RPMI7951 (cell line): ENCODE results near the gene BCAS4. TPM values are rescaled to one million over a fixed set of nuclear protein-coding genes. Genes with fewer than 3 reads are reported as not detected.
A peak's percentile ranks its signal among the peaks of the same experiment; 100 is the strongest.

Experiments used
- DNase-seq: peaks from one replicate; pipeline ENCODE4 v3.0.0-alpha.2; 2012; ENCODE audit warnings: low read depth
- total RNA-seq: library from RNA; depleted of rRNA; stranded (reverse); fragments of >200 nt; shearing (Covaris generic); gene quantifications from 2 replicates; pipeline ENCODE4 v1.2.3, GENCODE V29; 2014

BCAS4 gene
- total RNA-seq, 1 experiment from 2014 or later = 5.9 TPM

DNA sequence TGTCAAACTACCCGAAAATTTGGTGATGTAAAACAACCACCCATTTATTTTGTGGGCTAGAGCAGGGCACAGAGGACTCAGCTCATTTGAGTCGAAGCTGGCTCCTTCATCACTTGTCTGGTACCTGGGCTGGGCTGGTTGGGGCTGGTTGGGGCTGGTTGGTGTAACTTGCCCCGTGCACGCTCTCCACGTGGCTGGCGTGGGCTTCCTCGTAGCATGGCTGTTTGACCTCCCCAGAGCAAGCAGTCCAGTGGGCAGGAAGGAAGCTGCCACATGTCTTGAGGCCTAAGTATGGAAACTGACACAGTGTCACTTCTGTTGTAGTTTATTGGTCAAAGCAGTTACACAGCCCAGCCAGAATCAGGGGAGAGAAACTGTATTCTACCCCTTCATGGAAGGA lies 27.1 kb downstream of the BCAS4 start:
- DNase-seq = no peak

DNA sequence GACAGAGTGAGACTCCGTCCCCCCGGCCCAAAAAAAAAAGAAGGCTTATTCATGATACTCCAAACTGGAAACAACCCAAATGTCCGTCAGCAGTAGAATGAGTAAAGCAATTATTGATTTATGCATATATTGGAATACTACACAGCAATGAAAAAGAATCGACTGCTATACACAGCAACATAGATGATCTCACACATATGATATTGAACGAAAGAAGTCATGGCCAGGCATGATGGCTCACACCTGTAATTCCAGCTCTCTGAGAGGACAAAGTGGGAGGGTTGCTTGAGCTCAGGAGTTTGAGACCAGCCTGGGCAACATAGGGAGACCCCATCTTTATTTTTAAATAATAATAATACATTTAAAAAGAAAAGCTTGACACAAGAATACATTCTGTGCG lies 28.5 kb downstream of the BCAS4 start:
- no peak for DNase-seq

DNA sequence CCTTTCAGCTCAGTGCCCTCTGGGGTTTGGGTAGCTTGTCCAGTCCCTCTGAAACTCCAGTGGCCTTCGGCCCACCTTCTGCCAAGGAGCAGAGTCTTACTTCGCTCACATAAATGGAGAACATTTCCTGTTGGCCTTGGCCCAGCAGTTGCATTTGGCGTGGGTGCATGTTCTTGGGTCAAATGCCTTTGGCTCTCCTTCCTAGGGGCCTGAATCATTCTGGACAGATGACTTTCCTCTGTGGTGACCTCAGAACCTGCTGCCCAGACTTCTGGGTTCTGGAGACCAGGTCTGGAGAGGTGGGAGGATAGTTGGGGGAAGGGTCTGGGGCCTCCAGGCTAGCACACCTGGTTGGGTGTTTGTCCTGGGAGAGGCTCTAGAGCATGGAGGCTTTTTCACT lies 29.3 kb downstream of the BCAS4 start:
- DNase-seq = peak; percentile 83

DNA sequence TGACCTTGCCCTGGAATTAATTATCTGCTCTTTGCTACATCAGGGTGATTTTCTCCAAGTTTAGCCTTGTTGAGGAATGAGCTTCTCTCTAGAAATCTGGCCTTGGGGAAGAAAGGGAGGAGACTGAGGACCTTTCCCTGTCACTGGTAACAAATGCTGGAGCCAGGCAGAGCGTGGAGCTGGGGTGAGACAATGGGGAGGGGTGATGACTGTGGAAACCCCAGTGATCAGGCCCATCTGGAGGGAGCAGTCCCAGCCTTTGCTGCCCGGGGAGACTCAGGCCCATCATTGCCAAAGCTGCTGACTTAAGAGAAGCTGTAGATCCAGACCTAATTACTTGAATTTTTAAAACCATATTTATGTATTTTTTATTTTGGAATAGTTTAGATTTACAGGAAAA lies 31.3 kb downstream of the BCAS4 start:
- peak; percentile 33 for DNase-seq

DNA sequence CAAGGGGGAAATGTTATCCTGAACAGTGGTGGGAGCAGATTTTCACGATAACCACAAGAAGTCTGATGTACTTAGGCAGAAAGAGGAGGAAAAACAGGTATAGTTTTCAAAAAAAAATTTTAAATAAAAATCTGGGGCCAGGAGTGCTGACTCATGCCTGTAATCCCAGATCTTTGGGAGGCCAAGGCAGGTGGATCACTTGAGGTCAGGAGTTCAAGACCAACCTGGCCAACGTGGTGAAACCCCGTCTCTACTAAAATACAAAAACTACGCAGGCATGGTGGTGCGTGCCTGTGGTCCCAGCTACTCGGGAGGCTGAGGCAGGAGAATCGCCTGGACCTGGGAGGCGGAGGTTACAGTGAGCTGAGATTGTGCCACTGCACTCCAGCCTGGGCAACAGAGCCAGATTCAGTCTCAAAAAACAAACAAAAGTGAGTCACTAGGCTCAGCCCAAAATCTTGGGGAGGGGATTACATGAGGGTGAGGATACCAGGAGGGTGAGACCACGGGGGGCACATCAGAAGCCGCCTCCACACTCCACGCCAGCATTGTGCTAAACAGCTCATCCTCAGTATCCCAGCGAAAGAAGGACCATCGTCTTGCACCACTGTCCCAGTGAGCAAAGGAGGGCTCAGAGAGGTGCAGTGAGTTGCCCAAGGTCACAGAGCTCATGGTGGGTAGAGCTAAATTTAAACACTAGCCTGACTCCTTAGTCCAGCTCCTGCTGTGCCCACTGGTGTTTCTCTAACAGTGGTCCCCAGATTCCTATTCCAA lies 33.7 kb downstream of the BCAS4 start:
- no peak for DNase-seq

DNA sequence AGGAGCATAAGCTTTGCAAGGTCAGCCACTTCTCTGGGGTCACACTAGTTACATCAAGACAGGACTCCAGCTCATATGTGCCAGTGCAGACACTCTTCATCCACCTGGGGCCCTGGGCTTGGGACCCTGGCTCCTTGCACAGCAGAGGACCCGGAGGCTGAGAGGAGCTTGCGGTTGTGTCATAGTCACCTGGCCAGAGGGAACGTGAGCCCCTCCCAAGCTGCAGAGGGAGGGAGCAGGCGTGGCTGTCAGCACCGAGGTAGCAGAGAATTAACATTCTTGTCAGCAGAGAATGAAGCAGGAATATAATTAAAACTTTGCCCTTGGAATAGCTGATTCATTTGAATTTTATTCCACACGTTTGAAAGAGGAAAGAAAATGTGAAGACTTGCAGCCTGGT lies 36.8 kb downstream of the BCAS4 start:
- DNase-seq = no peak

DNA sequence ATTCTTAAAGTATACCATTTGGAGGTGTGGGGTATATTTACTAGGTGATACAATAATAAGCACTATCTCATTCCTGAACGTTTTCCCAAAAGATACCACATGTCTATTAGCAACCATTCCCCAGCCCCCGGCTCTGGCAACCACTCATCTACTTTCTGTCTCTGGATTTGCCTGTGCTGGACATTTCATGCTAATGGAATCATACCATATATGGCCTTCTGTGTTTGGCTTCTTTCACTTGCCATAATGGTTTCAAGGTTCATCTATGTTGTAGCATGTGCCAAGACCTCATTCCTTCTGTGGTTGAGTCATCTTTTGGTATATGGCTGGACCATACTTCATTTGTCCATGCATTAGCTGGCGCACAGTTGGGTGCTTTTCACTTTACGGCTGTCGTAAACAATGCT lies 39.7 kb downstream of the BCAS4 start:
- DNase-seq = peak; percentile 84

DNA sequence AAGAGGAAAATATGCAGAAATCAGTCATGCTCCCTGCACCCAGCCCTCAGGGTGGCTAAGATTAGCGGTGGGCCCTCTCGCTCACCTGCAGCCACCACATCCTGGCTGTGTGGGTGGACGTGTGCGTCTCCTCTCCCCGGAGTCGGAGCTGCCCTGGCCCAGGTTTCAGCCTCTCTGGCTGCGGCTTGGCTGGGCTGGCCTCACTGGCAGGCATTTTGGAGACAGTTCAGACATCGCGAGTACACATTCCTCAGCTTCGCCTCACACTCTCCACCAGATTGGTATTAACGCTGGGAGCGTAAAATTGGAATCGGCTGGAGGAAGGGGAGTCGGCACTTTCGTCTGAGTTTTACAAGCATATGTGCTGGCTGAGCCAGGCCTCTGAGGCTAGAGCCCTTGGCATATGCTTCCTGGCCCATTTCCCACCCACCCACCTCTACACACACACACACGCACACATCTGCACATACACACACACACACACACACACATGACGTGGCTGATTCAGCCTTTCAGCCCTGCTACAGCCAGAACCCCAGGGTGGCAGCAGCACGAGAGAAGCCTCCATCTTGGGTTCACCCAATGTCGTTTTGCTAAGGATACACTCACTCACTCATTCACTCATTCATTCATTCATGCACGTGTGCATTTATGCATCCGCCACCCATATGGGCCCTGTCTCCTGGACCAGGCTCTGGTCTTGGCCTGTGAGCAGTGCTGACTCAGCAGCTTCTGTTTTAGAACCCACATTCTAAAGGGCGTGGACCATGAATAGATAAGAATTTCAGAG lies 42.9 kb downstream of the BCAS4 start:
- DNase-seq = peak; percentile 81

DNA sequence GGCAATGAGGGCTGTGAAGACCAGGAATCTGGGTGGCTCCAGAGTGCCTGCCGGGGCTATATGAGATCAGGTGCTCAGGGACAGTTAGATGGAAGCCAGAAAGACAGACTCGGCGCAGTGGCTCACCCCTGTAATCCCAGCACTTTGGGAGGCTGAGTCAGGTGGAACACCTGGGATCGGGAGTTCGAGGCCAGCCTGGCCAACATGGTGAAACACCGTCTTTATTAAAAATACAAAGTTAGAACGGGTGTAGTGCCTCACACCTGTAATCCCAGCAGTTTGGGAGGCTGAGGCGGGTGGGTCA lies 43.4 kb downstream of the BCAS4 start:
- DNase-seq = no peak

DNA sequence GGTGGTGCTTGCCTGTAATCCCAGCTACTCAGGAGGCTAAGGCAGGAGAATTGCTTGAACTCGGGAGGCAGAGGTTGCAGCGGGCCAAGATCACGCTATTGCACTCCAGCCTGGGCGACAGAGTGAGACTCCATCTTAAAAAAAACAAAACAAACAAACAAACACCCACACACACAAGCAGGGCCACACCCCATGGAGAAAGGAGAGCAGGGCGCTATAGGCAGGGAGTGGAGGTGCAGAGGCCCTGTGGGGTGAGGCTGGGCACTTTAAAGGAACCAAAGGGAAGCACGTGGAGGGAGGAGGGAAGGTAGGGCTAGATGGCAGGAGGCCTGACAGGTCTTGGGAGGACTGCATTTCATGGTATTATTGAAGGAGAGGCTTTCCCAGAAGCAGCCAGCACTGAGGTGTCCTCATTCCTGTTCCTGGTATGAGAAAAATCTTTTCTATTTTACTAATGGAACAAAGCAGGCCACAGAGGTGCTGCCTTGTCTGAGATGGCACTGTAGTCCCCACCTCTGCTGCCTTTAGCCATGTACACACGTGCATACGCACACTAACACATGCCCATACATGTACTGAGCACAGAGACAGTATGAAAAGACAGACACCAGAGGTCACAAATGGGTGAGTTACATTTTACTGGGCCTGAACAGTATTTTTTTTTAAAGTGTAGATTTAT lies 44.0 kb downstream of the BCAS4 start:
- no peak for DNase-seq

DNA sequence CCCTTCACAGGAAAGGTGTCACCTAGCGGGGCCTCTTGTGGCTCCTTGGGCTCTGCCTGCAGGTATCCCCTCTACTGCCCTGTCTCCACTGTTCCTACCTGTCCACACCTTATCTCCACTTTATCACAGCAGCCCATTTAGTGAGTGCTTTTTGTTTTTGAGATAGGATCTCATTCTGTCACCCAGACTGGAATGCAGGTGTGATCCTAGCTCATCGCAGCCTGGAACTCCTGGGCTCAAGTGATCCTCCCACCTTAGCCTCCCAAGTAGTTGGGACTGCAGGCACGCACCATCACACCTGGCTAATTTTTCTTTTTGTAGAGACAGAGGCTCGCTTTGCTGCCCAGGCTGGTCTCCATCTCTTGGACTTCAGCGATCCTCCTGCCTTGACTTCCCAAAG lies 48.0 kb downstream of the BCAS4 start:
- DNase-seq = no peak

DNA sequence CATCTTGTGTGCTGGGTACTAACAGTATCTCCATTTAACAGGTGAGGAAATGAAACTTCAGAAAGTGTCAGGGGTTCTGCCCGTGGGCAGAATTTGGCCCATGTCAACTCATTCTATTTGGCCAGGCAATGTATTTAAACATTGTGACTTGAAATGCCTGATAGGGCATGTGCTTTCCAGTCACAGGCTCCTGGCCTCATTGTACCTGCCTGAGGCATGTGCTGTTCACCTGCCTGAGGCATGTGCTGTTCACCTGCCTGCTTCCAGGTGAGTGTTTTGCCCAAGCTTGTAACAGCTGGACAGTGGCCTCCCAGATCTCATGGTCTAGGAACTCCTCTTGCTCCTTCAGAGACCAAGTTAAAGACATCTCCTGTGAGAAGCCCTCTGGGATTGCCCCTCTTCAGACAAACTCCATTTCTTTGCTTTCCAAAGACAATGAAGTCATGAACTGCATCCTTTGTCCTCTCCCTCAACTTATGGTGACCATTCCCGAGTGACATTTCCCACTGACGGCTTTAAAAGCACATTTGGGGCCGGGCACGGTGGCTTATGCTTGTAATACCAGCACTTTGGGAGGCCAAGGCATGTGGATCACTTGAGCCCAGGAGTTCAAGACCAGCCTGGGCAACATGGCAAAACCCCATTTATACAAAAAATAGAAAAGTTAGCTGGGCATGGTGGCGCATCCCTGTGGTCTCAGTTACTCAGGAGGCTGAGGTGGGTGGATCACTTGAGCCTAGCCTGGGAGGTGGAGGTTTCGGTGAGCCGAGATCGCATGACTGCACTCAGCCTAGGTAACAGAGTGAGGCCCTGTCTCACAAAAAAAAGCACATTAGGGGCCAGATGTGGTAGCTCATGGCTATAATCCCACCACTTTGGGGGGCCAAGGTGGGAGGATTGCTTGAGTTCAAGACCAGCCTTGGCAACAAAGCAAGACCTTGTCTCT lies 48.7 kb downstream of the BCAS4 start:
- DNase-seq = no peak

DNA sequence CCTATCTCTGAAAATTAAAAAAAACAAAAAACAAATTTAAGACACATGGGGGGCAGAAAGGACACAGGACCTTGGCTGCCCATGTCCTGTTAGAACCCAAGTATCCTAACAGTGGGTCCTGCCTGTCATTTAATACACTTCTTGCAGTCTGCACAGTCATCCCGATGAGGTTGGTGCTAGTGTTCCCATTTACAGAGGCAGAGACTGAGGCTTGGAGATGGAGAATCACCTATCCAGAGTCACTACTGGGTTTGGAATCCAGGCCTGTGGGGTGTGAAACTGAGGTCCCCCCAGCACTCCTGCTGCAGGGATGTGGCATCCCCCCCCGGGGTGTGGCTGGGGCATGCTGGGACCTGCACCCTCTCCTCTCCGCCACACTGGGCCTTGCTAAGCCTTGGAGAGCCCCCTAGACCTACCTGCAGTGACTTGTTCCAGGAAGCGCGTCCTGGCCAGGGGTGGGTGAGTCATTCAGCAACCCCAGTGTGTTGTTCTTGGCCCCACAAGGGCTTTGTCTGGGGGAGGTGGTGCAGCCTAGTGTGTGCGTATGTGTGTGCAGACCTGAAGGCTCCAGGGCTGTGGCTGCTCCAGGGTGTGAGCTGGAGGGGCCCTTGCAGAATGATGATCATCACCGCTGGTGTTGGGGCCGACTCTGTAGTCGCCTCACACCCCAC lies 49.7 kb downstream of the BCAS4 start:
- DNase-seq = peak; percentile 76

DNA sequence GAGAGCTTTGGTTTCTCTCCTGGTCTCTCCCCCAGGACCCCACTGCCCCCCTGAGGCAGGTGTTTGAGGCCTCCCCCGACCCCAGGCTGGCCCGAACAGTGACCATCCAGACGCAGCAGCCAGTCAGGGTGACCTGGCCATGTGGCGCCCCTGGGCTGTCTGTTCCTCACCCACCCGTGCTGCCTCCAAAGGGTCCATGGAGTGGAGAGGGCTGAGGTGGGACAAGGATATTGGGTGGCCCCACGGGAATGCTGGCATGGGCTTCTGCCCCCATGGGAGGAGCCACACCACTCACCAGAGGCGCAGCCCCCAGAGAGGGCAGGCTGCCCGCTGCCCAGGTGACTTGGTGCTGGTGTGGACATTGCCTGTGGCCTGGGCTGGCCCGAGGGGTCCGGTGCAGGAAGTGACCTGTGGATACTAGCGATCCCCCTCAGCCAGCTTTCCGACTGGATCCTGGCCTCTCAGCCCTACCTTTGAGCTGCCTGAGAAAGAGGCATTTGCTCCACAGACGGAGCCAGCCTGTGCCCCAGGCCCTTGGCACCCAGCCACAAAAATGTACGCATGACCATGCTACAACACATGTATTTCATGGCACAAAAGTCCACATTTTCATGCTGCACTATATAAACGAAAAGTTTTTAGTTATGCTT lies 50.8 kb downstream of the BCAS4 start:
- peak; percentile 14 for DNase-seq

DNA sequence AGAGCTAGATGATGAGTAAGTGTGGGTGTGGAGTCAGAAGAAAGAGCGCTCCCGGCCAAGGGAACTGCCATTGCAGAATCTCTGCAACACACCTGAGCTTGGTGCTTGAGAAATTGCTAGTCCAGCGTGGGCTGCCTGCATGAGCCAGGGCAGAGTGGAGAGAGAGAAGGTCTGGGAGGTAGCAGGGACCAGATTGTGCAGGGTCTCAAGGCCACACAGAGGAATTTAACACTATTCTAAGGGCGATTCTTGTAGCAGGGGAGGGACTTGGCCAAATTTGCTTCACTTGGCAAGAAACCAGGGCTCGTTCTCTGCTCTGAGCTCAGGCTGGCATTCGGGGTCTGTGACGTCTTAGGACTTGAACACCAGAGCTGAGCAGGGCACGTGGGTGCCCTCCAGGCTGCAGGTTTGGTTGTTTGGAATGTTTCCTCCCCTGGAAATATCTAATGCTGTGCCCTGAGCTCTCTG lies 53.5 kb downstream of the BCAS4 start:
- peak; percentile 44 for DNase-seq

DNA sequence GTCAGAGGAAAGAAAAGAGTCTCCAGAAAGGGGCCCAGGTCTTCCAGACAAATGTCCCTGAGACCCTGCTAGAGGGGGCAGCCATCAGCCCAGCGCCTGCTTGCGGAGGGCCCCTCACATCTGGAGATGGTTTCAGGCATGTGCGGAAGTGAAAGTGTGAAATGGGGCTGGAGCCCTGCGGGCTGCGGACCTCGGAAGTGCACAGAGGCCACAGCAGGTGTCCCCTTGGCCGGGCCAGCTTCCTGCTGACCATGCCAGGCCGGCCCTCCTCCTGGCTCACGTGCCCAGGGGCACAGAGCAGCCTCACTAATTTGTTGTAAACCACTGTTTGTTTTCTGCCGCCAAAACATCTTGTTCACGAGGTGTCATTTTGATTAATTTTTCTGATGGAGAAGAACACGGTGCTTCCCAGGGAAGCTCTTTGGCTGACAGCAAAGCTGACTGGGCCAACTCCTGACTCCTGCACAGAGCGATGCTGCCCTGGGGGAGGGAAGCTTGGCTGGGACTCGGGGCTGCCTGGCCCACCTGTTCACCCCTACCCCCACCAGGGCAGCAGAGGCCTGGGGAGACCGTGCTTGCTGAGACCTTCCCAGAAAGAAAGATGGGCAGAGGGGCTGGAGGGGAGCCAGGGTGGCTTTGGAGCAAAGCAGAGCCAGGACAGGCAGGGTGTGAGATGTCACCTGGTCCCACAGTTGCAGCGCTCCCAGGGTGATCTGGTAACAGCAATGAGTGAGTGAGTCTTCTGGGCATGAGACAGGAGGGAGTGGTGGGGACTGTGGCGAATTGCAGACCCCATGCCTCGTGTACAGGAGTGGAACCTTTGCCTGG lies 54.2 kb downstream of the BCAS4 start:
- DNase-seq = peak; percentile 52

DNA sequence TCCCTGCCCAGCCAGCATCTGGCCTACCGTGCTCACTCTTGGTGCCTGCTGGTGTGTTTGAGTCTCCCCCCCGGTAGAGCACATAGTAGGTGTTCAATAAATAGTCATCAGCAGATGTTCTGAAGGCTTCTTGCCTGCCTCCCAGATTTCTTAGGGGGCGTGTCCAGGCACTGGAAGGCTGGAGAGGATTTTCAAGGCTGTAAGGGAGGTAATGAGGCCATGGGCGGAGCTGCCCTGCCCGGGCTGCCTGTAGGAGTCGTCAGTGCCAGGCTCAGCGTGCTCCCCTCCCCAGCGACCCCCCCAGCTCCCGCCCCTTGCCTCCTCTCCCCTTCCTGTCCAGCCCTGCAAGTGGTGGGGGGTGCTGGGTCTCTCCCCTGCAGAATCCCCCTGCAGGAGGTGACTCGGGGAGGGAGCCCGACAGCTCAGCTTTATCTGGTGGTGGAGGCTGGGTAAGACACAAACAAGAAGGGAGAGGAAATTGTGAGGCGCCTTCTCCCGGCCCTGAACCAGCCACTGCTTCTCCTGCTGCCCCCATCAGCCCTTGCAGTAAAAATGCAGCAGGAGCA lies 55.9 kb downstream of the BCAS4 start:
- no peak for DNase-seq

DNA sequence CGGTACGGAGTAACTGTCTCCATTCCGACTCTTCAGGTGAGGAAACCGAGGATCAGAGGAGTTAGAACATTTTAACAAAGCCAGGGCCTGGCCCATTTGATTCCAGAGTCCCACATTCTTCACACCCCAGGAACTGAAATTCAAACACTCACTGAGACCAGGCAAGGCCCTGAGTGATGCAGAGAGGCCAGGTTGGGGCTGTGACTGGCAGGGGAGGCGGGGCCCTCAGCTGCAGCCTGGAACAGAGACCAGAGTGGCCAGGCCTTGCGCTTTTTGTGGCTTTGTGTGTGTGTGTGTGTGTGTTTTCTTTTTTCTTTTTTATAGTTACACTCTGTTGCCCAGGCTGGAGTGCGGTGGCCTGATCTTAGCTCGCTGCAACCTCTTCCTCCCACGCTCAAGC lies 57.2 kb downstream of the BCAS4 start:
- no peak for DNase-seq

DNA sequence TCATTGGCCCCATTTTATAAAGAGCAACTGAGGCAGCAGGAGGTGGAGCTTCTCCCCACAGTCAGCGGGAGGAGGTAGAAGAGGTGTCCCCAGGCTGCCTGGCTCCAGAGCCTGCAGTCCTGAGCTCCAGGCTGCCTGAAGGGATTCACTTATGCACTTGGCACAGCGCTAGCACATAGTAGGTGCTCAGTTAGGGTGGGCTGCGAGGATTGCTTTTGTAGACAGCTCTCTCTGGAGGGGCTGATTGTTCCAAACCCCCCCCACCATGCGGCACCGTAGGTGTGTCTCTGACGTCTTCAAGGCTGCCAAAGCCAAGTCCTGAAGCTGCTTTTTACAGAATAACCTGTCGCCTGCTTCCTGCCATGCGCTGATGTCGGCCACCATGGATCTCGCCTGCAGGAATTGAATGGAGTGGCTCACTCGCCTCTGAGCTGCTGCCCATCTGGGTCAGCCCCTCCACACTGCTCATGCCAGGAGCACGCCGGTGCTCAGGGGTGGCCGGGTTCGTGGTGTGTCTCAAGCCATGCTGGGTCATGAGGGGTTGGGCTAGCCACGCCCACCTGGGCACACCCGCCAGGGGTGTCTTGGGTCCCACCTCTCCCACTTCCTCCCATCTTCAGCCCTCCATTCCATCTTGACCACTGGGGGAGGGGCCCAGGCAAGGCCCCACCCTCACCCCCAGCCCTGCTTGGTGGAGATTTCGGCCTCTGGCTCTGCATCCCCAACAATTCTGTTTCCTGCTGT lies 59.8 kb downstream of the BCAS4 start:
- DNase-seq = no peak
